HepG2 (cell line): Measurements from ENCODE around the gene TPM3. TPM values are rescaled to one million over a fixed set of nuclear protein-coding genes. Genes with fewer than 3 reads are reported as not detected.

Experiments
- ATF3 ChIP-seq: sonication (generic); formaldehyde crosslinking; IDR thresholded peaks from 2 replicates; pipeline ENCODE4 v1.4.0; 2020; ENCODE audit warnings: missing genetic modification reagents
- EP300 ChIP-seq, 3 experiments: sonication (generic) in 1 of 3; formaldehyde crosslinking in 1 of 3; IDR thresholded peaks; 2 replicates each; pipeline versions ENCODE4 v1.5.1 to v1.6.1; 2011 to 2020; ENCODE audit warnings: low read depth in 2 of 3, low read length in 2 of 3, borderline replicate concordance in 1 of 3, improper control_type of control experiment in 1 of 3, mild to moderate bottlenecking in 1 of 3, missing genetic modification reagents in 1 of 3, moderate library complexity in 1 of 3
- ETS1 ChIP-seq: sonication (generic); formaldehyde crosslinking; IDR thresholded peaks from 2 replicates; pipeline ENCODE4 v1.4.0; 2020; ENCODE audit warnings: missing genetic modification reagents
- HHEX ChIP-seq: IDR thresholded peaks from 2 replicates; pipeline ENCODE4 v1.6.1; 2016; ENCODE audit warnings: control low read depth
- KDM5A ChIP-seq: fragments of 200-600 bp; sonication (generic); IDR thresholded peaks from 2 replicates; pipeline ENCODE4 v1.7.0; 2018; ENCODE audit warnings: antibody characterized with exemption, mild to moderate bottlenecking, low read length, borderline replicate concordance
- MYPOP ChIP-seq: sonication (generic); formaldehyde crosslinking; IDR thresholded peaks from 2 replicates; pipeline ENCODE4 v1.8.1; 2023; ENCODE audit warnings: mild to moderate bottlenecking, moderate library complexity, missing genetic modification reagents
- NFAT5 ChIP-seq: sonication (generic); formaldehyde crosslinking; IDR thresholded peaks from 2 replicates; pipeline ENCODE4 v1.4.0; 2020; ENCODE audit warnings: missing genetic modification reagents
- PRDM15 ChIP-seq: sonication (generic); formaldehyde crosslinking; IDR thresholded peaks from 2 replicates; pipeline ENCODE4 v1.4.0; 2020; ENCODE audit warnings: missing genetic modification reagents
- RBM22 ChIP-seq: fragments of 200-400 bp; formaldehyde crosslinking; optimal IDR thresholded peaks from 2 replicates; pipeline ENCODE3; 2017; ENCODE audit warnings: mild to moderate bottlenecking, low read length, moderate library complexity
- THYN1 ChIP-seq: sonication (generic); formaldehyde crosslinking; IDR thresholded peaks from 2 replicates; pipeline ENCODE4 v1.8.1; 2023; ENCODE audit warnings: low read depth, mild to moderate bottlenecking, moderate library complexity, missing genetic modification reagents, borderline replicate concordance
- XRCC5 ChIP-seq: fragments of 200-400 bp; formaldehyde crosslinking; optimal IDR thresholded peaks from 2 replicates; pipeline ENCODE3; 2017; ENCODE audit warnings: mild to moderate bottlenecking, low read length
- ZNF350 ChIP-seq: sonication (generic); formaldehyde crosslinking; IDR thresholded peaks from 2 replicates; pipeline ENCODE4 v1.4.0; 2020; ENCODE audit warnings: mild to moderate bottlenecking, low read depth, missing genetic modification reagents, borderline replicate concordance
- ZSCAN25 ChIP-seq: sonication (generic); formaldehyde crosslinking; IDR thresholded peaks from 2 replicates; pipeline ENCODE4 v1.8.0; 2022; ENCODE audit warnings: mild to moderate bottlenecking, missing genetic modification reagents
- polyA plus RNA-seq, 8 experiments: library from polyadenylated mRNA; depleted of rRNA in 3 of 8; stranded (reverse) in 7 of 8; unstranded in 1 of 8; fragments of >200 nt; fragmentation: Illumina TruSeq in 4 of 8; extraction: Trizol in 4 of 8; gene quantifications; 2 replicates each; pipeline versions ENCODE4 v1.2.1 to v1.2.3, GENCODE V29; 2011 to 2016; ENCODE audit warnings: low read depth in 4 of 8, missing spikeins in 1 of 8, mixed read lengths in 1 of 8; ENCODE audit not compliant: insufficient read depth in 1 of 8
- total RNA-seq, 5 experiments: library from RNA; depleted of rRNA; stranded (reverse); fragments of >200 nt; fragmentation: Illumina TruSeq; extraction: Trizol; gene quantifications; 2 replicates each; pipeline ENCODE4 v1.2.3, GENCODE V29; 2016; ENCODE audit warnings: low read depth in 1 of 5

Gene TPM3
- total and polyA plus RNA-seq, 2 of the 13 experiments (the other 11 are each of a cell fraction or from before 2014, with no cell fraction given), result 160 to 307 TPM

GRCh38 chr1:154220071-154220969 is 28.4 kb upstream of the TPM3 start, which contains the start of gene UBAP2L (continued):
- TF ChIP-seq NFAT5 (CRISPR knock-in tag) (peak; percentile 94; the same call in 1 of the 2 replicates), ETS1 (CRISPR knock-in tag) (peak; percentile 56; the same call in 1 of the 2 replicates), ZSCAN25 (CRISPR knock-in tag) (peak; percentile 75; the same call in 1 of the 2 replicates), KDM5A (peak; percentile 18; the same call in 1 of the 2 replicates), HHEX (no peak), THYN1 (CRISPR knock-in tag) (no peak), XRCC5 (peak; percentile 21), EP300 (IDR thresholded peaks at IDR 0.05; ENCODE audit: low read depth in 2 of 2, low read length in 2 of 2) (peak in 1 of 2 experiments; percentile 39; a peak in 1 of 4 replicates), EP300 (CRISPR knock-in tag; IDR thresholded peaks at IDR 0.05; ENCODE audit: borderline replicate concordance) (peak; percentile 65; the same call in 1 of the 2 replicates), RBM22 (no peak), MYPOP (peak; percentile 87; the same call in 1 of the 2 replicates), ZNF350 (CRISPR knock-in tag) (peak; percentile 80), PRDM15 (CRISPR knock-in tag) (peak; percentile 40; the same call in 1 of the 2 replicates), ATF3 (CRISPR knock-in tag) (peak; percentile 38; the same call in 1 of the 2 replicates)
